Activated CD4-positive, alpha-beta T cell treated with anti-CD3 and anti-CD28 coated beads, Interleukin-2, amount 50 U/mL, for 16 hours (primary cell): Measurements from ENCODE around the gene ZC3H12C.
"Not testable (repeated sequence)": the region's sequence is repeated elsewhere in the genome, so short reads cannot be mapped to it uniquely, and the experiment has no call there.

Experiments
- DNase-seq: peaks from one replicate; pipeline ENCODE4 v3.0.0-alpha.2; 2020

The ZC3H12C gene

GRCh38 chr11:110092515-110093406, at the start of gene ZC3H12C:
TSS of gene ZC3H12C (plus strand) at chr11:110093392. CDS start at chr11:110093412, 20 bp downstream.
- DNase-seq, result peak; percentile 69

- no peak for DNase-seq
These were observed 48.8 kb upstream of the ZC3H12C start for GRCh38 chr11:110044226-110044968.

GRCh38 chr11:110046775-110047380, 46.3 kb upstream of the ZC3H12C start:
- DNase-seq, result no peak

- no peak for DNase-seq
These were observed 43.5 kb upstream of the ZC3H12C start for GRCh38 chr11:110049501-110050200.

- no peak for DNase-seq
These were observed 43.0 kb upstream of the ZC3H12C start for GRCh38 chr11:110050201-110050506.

GRCh38 chr11:110053848-110054414, 39.3 kb upstream of the ZC3H12C start:
- no peak for DNase-seq

GRCh38 chr11:110056956-110057355, 36.2 kb upstream of the ZC3H12C start:
- no peak for DNase-seq

GRCh38 chr11:110059706-110060463, 33.3 kb upstream of the ZC3H12C start:
- no peak for DNase-seq

- DNase-seq, result no peak
These were observed 31.9 kb upstream of the ZC3H12C start for GRCh38 chr11:110061296-110061695.

GRCh38 chr11:110062247-110062646, 30.9 kb upstream of the ZC3H12C start:
- DNase-seq, result no peak

- DNase-seq, result no peak
These were observed 28.0 kb upstream of the ZC3H12C start for GRCh38 chr11:110065189-110065588.

GRCh38 chr11:110068001-110068400, 25.2 kb upstream of the ZC3H12C start:
- not testable (repeated sequence) for DNase-seq

- peak; percentile 39 for DNase-seq
These were observed 23.9 kb upstream of the ZC3H12C start for GRCh38 chr11:110069158-110069737.

GRCh38 chr11:110070176-110070575, 23.0 kb upstream of the ZC3H12C start:
- no peak for DNase-seq

GRCh38 chr11:110071197-110071596, 22.0 kb upstream of the ZC3H12C start:
- no peak for DNase-seq

- DNase-seq, result no peak
These were observed 20.3 kb upstream of the ZC3H12C start for GRCh38 chr11:110072930-110073329.

- DNase-seq, result no peak
These were observed 18.7 kb upstream of the ZC3H12C start for GRCh38 chr11:110074499-110074898.

- DNase-seq, result no peak
These were observed 17.9 kb upstream of the ZC3H12C start for GRCh38 chr11:110075105-110075846.

GRCh38 chr11:110075847-110076208, 17.4 kb upstream of the ZC3H12C start:
- DNase-seq, result no peak

- DNase-seq, result no peak
These were observed 16.7 kb upstream of the ZC3H12C start for GRCh38 chr11:110076371-110076965.
